ENCODE results near the gene RAB5B.

DNA sequence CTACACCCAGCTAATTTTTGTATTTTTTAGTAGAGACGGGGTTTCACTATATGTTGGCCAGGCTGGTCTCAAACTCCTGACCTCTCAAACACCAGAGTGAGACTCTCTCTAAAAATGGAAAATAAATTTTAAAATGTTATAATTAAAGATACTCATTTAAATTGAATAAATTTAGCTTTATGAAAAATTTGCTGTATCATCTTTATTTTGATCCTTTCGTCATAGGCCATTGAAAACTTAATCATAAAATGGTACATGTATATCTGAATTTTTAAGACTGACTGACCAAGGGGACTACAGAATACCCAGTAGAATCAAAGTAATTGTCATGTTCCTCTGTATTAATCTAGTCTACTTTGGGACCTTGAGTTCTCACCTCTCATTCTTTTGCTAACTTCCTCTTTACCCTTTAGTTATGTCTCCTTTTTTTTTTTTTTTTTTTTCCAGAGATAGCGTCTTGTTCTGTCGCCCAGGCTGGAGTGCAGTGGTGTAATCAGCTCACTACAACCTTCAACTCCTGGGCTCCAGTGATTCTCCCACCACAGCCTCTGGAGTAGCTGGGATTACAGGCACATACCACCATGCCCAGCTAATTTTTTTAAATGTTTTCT lies 9.5 kb downstream of the RAB5B start:
- TF ChIP-seq, protein P1, sequence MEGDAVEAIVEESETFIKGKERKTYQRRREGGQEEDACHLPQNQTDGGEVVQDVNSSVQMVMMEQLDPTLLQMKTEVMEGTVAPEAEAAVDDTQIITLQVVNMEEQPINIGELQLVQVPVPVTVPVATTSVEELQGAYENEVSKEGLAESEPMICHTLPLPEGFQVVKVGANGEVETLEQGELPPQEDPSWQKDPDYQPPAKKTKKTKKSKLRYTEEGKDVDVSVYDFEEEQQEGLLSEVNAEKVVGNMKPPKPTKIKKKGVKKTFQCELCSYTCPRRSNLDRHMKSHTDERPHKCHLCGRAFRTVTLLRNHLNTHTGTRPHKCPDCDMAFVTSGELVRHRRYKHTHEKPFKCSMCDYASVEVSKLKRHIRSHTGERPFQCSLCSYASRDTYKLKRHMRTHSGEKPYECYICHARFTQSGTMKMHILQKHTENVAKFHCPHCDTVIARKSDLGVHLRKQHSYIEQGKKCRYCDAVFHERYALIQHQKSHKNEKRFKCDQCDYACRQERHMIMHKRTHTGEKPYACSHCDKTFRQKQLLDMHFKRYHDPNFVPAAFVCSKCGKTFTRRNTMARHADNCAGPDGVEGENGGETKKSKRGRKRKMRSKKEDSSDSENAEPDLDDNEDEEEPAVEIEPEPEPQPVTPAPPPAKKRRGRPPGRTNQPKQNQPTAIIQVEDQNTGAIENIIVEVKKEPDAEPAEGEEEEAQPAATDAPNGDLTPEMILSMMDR (IDR thresholded peaks at IDR 0.05): no peak
- TF ChIP-seq POLR2A (IDR thresholded peaks at IDR 0.05): no peak
